ENCODE results near the gene ELMO1.

Gene ELMO1

DNA sequence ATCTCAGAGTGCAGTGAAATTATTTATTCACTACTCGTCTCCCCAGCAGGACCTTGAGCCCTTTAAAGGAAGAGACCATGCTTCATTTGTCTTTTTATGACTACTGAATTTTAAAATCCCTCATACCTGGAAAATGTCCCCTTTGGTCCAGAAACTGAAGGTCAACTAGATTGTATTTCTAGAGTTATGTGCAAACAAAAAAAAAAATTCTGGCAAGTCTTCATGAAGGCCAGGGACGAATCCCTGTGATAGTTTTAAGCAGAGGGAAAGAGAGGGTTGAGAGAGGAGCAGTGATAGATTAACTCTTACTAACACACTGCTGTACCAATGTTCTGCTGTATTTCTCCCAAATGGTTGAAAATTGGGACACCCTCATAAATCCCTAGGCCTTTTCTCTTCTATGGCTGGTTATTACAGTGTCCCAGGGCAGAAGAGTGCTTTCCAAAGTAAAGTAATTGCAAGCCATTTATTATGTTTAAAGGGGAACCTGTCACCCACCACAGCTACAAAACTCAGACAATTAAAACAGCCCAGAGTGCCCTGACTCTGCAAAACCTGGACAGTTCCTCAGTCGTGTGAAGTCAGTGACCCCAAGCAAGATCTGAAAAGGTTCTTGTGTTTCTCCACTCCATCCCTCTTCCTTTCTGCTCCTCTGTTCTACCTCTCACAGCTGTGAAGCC is 541.6 kb downstream of the ELMO1 start:
- no peak for DNase-seq (ENCODE audit: low spot score)

DNA sequence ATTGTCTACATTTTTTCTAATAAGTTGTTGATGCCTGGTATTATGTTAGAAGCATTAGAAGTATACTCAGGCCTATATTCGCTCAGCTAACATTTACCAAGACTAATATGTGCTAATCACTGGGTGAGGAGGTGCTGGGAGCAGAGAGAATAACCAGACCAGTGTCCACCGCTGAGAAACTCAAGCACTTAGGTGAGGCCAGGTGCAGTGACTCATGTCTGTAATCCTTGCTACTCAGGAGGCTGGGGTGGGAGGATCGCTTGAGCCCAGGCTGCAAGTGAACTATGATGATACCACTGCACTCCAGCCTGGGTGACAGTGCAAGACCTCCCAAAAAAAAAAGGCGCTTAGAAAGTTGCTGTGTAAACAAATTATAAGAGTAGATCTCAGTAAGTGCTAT is 542.2 kb downstream of the ELMO1 start:
- no peak for DNase-seq (ENCODE audit: low spot score)

- DNase-seq (ENCODE audit: low spot score): no peak
Measured at GRCh38 chr7:36905841-36906240, 542.8 kb downstream of the ELMO1 start.

DNA sequence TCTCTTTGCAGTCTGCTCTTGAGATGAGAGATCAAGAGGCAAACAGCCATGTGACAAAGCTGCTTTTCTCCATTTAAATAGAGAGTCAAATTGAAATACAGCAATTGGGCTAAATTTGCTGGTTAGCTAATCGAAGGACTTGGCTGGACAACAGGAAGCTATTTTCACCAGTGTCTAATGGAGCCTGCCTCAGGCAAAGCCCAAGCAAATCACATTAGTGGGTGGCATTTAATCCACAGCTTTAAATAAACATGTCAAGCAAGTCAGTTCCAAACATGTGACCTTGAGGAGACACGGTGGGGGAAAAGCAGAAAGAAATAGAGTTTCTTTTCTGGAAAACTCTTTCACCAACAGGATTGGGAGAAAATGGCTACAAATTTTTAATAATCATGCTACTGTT is 543.9 kb downstream of the ELMO1 start:
- no peak for DNase-seq (ENCODE audit: low spot score)

- no peak for DNase-seq (ENCODE audit: low spot score)
Measured at GRCh38 chr7:36904101-36904500, 544.6 kb downstream of the ELMO1 start.

DNA sequence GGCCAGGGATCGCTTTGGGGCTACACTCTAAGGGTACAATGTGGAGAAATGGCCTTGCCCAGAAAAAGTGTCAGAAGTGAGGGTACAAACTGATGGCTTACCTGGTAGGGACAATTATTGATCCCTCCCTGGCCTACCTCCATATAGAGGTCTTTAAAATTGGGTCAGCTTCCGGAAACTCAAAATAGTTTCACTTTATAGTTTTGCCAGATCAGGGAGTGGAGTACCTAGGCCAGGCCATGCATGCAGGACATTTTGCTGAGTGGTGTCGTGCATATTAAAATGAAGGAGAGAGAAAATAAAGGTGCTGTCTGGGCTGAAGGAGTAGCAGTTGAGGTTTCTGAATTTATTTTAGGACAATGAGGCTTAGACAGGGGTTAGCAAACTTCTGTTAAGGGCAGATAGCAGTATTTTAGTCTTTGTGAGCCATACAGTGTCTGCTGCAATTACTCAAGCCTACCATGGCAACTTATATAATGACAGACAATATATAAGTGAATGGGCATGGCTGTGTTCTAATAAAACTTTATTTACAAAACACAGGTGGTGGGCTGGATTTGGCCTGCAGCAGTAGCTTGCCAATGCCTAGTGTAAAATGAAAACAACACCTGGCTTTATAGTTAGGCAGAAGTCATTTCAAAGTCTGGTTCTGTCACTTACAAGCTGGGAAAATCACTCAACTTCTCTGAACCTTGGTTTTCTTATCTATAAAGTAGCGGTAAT is 547.5 kb downstream of the ELMO1 start:
- no peak for DNase-seq (ENCODE audit: low spot score)

GRCh38 chr7:36898186-36898585 is 550.5 kb downstream of the ELMO1 start:
- DNase-seq (ENCODE audit: low spot score): no peak

- no peak for DNase-seq (ENCODE audit: low spot score)
Measured at GRCh38 chr7:36896956-36897590, 551.6 kb downstream of the ELMO1 start.

DNA sequence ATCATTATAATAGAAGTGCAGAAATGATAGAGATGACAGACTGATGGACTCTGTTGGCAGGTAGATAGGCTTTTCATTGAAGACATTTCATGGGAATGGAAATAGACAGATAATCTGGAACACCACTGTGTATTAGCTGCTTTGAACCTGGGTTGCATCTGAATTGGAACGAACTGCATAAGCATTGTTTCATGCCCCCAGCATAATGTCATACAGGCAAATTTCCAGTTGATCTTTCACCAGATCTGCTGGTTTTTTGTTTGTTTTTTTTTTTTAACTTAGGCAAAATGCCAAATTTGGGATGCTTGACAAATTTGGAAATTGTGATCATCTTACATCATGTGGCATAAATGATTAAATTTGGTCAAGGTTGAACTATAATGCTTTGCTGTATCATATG is 552.2 kb downstream of the ELMO1 start:
- no peak for DNase-seq (ENCODE audit: low spot score)

DNA sequence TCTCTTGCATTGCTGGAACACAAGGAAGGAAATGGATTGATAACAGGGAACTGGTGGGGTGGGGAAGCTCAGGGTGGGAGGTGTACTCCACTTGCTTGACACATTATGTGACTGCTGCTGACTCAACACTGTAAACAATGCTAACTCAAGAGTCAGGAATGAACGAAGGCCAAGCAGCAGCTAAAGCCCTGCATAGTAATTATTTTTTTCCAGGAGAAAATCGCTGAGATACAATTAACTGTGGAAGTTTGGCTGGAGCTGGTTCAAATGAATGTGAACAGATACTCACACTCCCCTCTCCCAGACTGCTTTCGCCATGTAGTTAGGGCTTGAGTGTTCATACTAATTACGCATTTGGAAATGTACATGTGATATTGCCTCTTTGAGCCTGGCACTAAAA is 553.5 kb downstream of the ELMO1 start:
- no peak for DNase-seq (ENCODE audit: low spot score)

GRCh38 chr7:36894190-36894589 is 554.5 kb downstream of the ELMO1 start:
- no peak for DNase-seq (ENCODE audit: low spot score)

DNA sequence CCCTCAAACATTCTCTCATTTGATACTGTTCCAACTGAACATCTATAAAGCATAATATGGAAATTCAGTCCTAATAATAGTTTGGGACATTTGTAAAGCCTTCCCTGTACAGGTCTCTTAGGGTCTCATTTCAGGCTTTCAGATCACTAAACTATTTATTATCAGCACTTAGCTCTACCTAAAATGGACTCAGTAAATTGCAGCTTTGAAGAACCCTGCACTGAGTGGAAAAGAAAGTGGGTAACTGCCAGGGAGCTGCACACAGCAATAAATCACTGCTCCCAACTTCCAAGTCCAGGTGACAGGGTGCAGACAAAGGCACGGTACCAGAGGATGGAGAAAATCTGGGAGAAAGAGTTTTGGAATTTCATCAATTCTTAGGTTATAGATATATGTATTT is 559.5 kb downstream of the ELMO1 start:
- DNase-seq (ENCODE audit: low spot score): no peak

GRCh38 chr7:36887969-36888368 is 560.7 kb downstream of the ELMO1 start:
- DNase-seq (ENCODE audit: low spot score): no peak

GRCh38 chr7:36887233-36887632 is 561.4 kb downstream of the ELMO1 start:
- no peak for DNase-seq (ENCODE audit: low spot score)

DNA sequence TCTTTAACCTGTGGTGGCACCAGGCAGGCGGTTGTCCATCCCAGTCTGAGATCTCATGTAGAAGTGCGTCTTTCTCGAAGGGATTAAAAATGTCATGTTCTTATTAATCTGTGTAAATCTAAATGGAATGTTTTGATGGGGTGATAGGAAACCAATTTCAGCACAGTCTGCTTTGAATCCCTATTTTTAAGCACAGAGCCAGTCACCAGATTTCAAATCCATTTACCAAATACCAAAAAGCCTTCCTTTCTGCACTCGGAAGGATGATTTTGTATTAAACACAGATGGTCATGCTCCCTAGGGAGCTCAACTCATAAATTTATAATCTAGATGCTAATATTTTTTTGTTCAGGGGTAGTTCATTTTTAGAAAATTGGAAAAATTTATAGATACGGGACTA is 563.8 kb downstream of the ELMO1 start:
- DNase-seq (ENCODE audit: low spot score): no peak

DNA sequence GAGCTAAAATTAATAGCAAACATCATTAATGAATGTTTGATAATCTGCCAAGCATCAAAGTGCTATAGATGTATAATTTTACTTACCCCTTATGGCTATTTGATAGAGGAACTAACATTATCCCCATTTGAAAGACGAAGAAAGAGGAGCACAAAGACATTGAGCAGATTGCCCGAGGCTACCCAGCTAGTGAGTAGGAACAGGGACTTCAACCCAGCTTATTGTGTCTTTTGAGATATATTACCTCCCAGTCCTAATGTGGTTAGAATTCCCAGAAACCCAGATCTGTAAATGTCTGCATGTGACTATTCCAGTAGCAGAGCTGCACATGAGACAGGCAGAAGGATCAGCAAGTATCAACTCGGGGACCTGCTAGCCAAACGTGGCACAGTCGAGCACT is 564.3 kb downstream of the ELMO1 start:
- no peak for DNase-seq (ENCODE audit: low spot score)

- DNase-seq (ENCODE audit: low spot score): no peak
Measured at GRCh38 chr7:36881233-36881874, 567.3 kb downstream of the ELMO1 start.

DNA sequence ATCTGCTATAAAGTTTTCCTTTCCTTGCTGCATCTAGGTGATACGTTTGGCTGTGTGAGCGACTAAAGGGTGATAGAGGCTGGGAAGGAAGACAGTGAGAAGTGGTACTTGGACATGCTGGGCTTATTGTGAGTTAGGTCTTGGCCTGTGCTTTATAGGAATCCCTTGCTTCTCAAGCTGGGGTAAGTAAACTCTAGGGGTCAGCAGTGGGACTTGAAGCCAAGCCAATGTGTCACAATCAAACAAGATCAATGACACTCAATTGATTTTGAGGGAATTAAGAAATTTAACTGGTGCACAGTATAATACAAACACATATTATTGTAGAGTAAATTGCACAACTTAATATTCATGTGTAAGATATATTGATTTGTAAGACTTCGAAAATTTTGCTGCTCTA is 568.6 kb downstream of the ELMO1 start:
- no peak for DNase-seq (ENCODE audit: low spot score)

- DNase-seq (ENCODE audit: low spot score): no peak
Measured at GRCh38 chr7:36879021-36879420, 569.6 kb downstream of the ELMO1 start.

- DNase-seq (ENCODE audit: low spot score): no peak
Measured at GRCh38 chr7:36878288-36878687, 570.4 kb downstream of the ELMO1 start.

DNA sequence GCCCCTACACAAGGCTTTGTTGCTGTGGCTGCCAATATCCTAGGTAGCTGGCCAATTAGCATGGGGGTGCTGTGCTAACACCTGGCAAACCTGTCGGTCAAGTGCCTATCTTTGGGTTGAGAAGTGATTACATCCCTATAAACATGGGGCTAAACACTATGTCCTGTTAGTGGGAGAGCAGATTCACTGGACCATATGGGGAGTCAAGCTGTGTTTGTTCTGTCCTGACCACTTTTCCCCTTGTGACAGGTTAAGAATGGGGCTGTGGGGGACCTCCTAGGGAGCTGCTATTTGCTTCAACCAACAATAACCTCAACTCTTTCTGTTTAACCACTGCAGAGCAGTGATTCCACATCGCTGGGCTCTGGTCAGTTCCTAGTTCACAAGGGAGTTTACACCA is 572.9 kb downstream of the ELMO1 start:
- DNase-seq (ENCODE audit: low spot score): no peak

- no peak for DNase-seq (ENCODE audit: low spot score)
Measured at GRCh38 chr7:36874041-36874440, 574.6 kb downstream of the ELMO1 start.

- no peak for DNase-seq (ENCODE audit: low spot score)
Measured at GRCh38 chr7:36871863-36872262, 576.8 kb downstream of the ELMO1 start.

Data from AG08396 (cell line).